CD4-positive, alpha-beta memory T cell (primary cell): ENCODE measurements around the gene CEP44. TPM values are rescaled to one million over a fixed set of nuclear protein-coding genes. Genes with fewer than 3 reads are reported as not detected.

ENCODE experiments used
- CTCF ChIA-PET: fragments of 350-600 bp; sonication (Branson Sonifier 250); formaldehyde crosslinking; loops from one replicate; lab custom pipeline; 2021; ENCODE audit warnings: inconsistent platforms; ENCODE audit not compliant: partially characterized antibody; lab: Charles Lee
- POLR2A ChIA-PET: fragments of 350-600 bp; sonication (Branson Sonifier 250); formaldehyde crosslinking; loops from one replicate; lab custom pipeline; 2021; ENCODE audit not compliant: partially characterized antibody; lab: Charles Lee
- DNase-seq, 5 donors: peaks; one replicate each; pipeline versions ENCODE4 v3.0.0 to v3.0.0-alpha.2; 2020 to 2022; ENCODE audit warnings: mixed read lengths in 1 of 5
- H3K27ac ChIP-seq: one replicate; pipeline ENCODE4 v1.7.0; 2013; ENCODE audit warnings: low read depth, low read length
- H3K27me3 ChIP-seq: 2 replicates; pipeline ENCODE4 v1.7.0; 2013; ENCODE audit warnings: mild to moderate bottlenecking, low read length, moderate library complexity; ENCODE audit not compliant: insufficient read depth
- H3K36me3 ChIP-seq: 2 replicates; pipeline ENCODE4 v1.7.0; 2013; ENCODE audit warnings: mild to moderate bottlenecking, low read length, moderate library complexity; ENCODE audit not compliant: insufficient read depth
- H3K4me1 ChIP-seq: 2 replicates; pipeline ENCODE4 v1.7.0; 2013; ENCODE audit warnings: mild to moderate bottlenecking, low read length, moderate library complexity; ENCODE audit not compliant: insufficient read depth
- H3K4me3 ChIP-seq, 2 donors: one replicate each; pipeline ENCODE4 v1.7.0; 2013; ENCODE audit warnings: low read length in 2 of 2, mild to moderate bottlenecking in 1 of 2
- H3K9me3 ChIP-seq, 2 donors: one replicate each; pipeline ENCODE4 v1.7.0; 2013; ENCODE audit warnings: low read length in 2 of 2, control low read depth in 1 of 2; ENCODE audit not compliant: control insufficient read depth in 1 of 2
- H3K27ac Mint-ChIP-seq, 7 donors: one replicate each; pipeline ENCODE4 v1.8.0; 2020 to 2021; ENCODE audit warnings: mixed read lengths in 7 of 7, mild to moderate bottlenecking in 6 of 7, inconsistent platforms in 3 of 7, moderate library complexity in 3 of 7
- H3K27me3 Mint-ChIP-seq, 2 donors: one replicate each; pipeline ENCODE4 v1.8.0; 2020 to 2021; ENCODE audit warnings: mixed read lengths in 2 of 2
- H3K36me3 Mint-ChIP-seq, 2 donors: one replicate each; pipeline ENCODE4 v1.8.0; 2020 to 2021; ENCODE audit warnings: mixed read lengths in 2 of 2, inconsistent platforms in 1 of 2, mild to moderate bottlenecking in 1 of 2
- H3K4me1 Mint-ChIP-seq, 4 donors: one replicate each; pipeline ENCODE4 v1.8.0; 2020 to 2021; ENCODE audit warnings: mixed read lengths in 4 of 4, mild to moderate bottlenecking in 1 of 4
- H3K4me3 Mint-ChIP-seq, 8 donors: one replicate each; pipeline ENCODE4 v1.8.0; 2020 to 2021; ENCODE audit warnings: mixed read lengths in 8 of 8, mild to moderate bottlenecking in 7 of 8, moderate library complexity in 6 of 8, inconsistent platforms in 3 of 8
- H3K9me3 Mint-ChIP-seq, 8 donors: one replicate each; pipeline ENCODE4 v1.8.0; 2020 to 2021; ENCODE audit warnings: mixed read lengths in 8 of 8, mild to moderate bottlenecking in 5 of 8, inconsistent platforms in 3 of 8, moderate library complexity in 1 of 8
- intact Hi-C: fragments of 100-400 bp; cut with micrococcal nuclease; formaldehyde crosslinking; loops from one replicate; pipeline ENCODE4 v1.15.1; 2023
- polyA plus RNA-seq, 2 donors: library from polyadenylated mRNA; unstranded; fragments of 300-500 nt; fragmentation: Illumina TruSeq; gene quantifications; one replicate each; pipeline ENCODE4 v1.2.3, GENCODE V29; 2021
- total RNA-seq, 2 experiments: library from RNA; stranded (reverse); gene quantifications; one replicate each; pipeline ENCODE4 v1.2.3, GENCODE V29; 2021

Gene CEP44
- total and polyA plus RNA-seq, 4 experiments from 2014 or later, result 7.7 to 25.7 (median 16.5) TPM

GRCh38 chr4:174262624-174263444 lies 20.9 kb upstream of the CEP44 start:
- no peaks in the 10 kb centered on the region for H3K27me3 ChIP-seq
- Mint-ChIP-seq H3K4me1 (peaks cover 5 to 12% (median 9%) of the 10 kb centered on the region in 4 donors), H3K4me3 (no peak overlapping the region), H3K27me3 (no peaks in the 10 kb centered on the region), H3K27ac (peak overlapping the region in 2 of 7 donors; percentile 14 to 42), H3K9me3 (no peaks in the 10 kb centered on the region), H3K36me3 (peaks cover 18 to 22% of the 10 kb centered on the region in 2 donors)
- H3K27ac ChIP-seq, result no peak overlapping the region
- no peaks in the 10 kb centered on the region for H3K9me3 ChIP-seq
- no peak overlapping the region for H3K4me3 ChIP-seq
- H3K36me3 ChIP-seq, result no peaks in the 10 kb centered on the region
- no peaks in the 10 kb centered on the region for H3K4me1 ChIP-seq
- intact Hi-C loops, result no loop called here
- POLR2A ChIA-PET, result no interaction called here
- CTCF ChIA-PET, result no interaction called here
- DNase-seq, result no peak

- Histone ChIP-seq H3K4me3 (no peak overlapping the region), H3K9me3 (no peaks in the 10 kb centered on the region), H3K4me1 (no peaks in the 10 kb centered on the region), H3K36me3 (no peaks in the 10 kb centered on the region), H3K27ac (no peak overlapping the region), H3K27me3 (no peaks in the 10 kb centered on the region)
- H3K4me1 Mint-ChIP-seq, result peaks cover 5 to 12% (median 9%) of the 10 kb centered on the region in 4 donors
- ChIA-PET POLR2A (no interaction called here), CTCF (no interaction called here)
- peaks cover 18 to 22% of the 10 kb centered on the region in 2 donors for H3K36me3 Mint-ChIP-seq
- no peak overlapping the region for H3K4me3 Mint-ChIP-seq
- intact Hi-C loops, result no loop called here
- no peak overlapping the region for H3K27ac Mint-ChIP-seq
- no peaks in the 10 kb centered on the region for H3K9me3 Mint-ChIP-seq
- DNase-seq, result no peak
- no peaks in the 10 kb centered on the region for H3K27me3 Mint-ChIP-seq
Measured at GRCh38 chr4:174263445-174263736, 20.3 kb upstream of the CEP44 start.

- DNase-seq, result no peak
- Histone ChIP-seq H3K36me3 (no peaks in the 10 kb centered on the region), H3K9me3 (no peaks in the 10 kb centered on the region), H3K4me3 (no peak overlapping the region), H3K27me3 (no peaks in the 10 kb centered on the region), H3K4me1 (no peaks in the 10 kb centered on the region), H3K27ac (no peak overlapping the region)
- CTCF ChIA-PET, result no interaction called here
- Mint-ChIP-seq H3K4me1 (peaks cover 9 to 14% (median 11%) of the 10 kb centered on the region in 4 donors), H3K4me3 (no peak overlapping the region), H3K36me3 (peaks cover 13% of the 10 kb centered on the region in 2 donors), H3K9me3 (no peaks in the 10 kb centered on the region), H3K27ac (no peak overlapping the region), H3K27me3 (no peaks in the 10 kb centered on the region)
- intact Hi-C loops, result no loop called here
- POLR2A ChIA-PET, result no interaction called here
Measured at GRCh38 chr4:174265916-174266315, 17.8 kb upstream of the CEP44 start.

GRCh38 chr4:174266416-174266815 lies 17.3 kb upstream of the CEP44 start:
- POLR2A ChIA-PET, result no interaction called here
- Histone ChIP-seq H3K27me3 (no peaks in the 10 kb centered on the region), H3K27ac (no peak overlapping the region), H3K4me1 (no peaks in the 10 kb centered on the region), H3K9me3 (no peaks in the 10 kb centered on the region), H3K36me3 (no peaks in the 10 kb centered on the region), H3K4me3 (no peak overlapping the region)
- Mint-ChIP-seq H3K27me3 (no peaks in the 10 kb centered on the region), H3K9me3 (no peaks in the 10 kb centered on the region), H3K4me3 (no peak overlapping the region), H3K27ac (no peak overlapping the region), H3K4me1 (peaks cover 14 to 19% (median 14%) of the 10 kb centered on the region in 4 donors), H3K36me3 (peaks cover 18% of the 10 kb centered on the region in 2 donors)
- no peak for DNase-seq
- intact Hi-C loops, result no loop called here
- CTCF ChIA-PET, result interaction anchor here (0.7 kb wide), 1 partner anchor 56 kb away, joined by 3 read pairs; no protein-coding TSS in a partner anchor

GRCh38 chr4:174273930-174274329 lies 9.8 kb upstream of the CEP44 start:
- Mint-ChIP-seq H3K4me3 (no peak overlapping the region), H3K9me3 (no peaks in the 10 kb centered on the region), H3K27me3 (no peaks in the 10 kb centered on the region), H3K36me3 (peaks cover 14 to 15% of the 10 kb centered on the region in 2 donors), H3K4me1 (peaks cover 17 to 46% (median 32%) of the 10 kb centered on the region in 4 donors), H3K27ac (peak overlapping the region in 1 of 7 donors; percentile 50)
- Histone ChIP-seq H3K4me1 (peaks cover 17% of the 10 kb centered on the region), H3K27me3 (no peaks in the 10 kb centered on the region), H3K27ac (no peak overlapping the region), H3K9me3 (no peaks in the 10 kb centered on the region), H3K36me3 (no peaks in the 10 kb centered on the region), H3K4me3 (no peak overlapping the region)
- intact Hi-C loops, result loop anchor here (1.0 kb wide), 1 partner anchor 9 kb away; the partner anchor contains the start of genes CEP44 and FBXO8
- DNase-seq, result no peak
- ChIA-PET POLR2A (no interaction called here), CTCF (no interaction called here)

- Histone ChIP-seq H3K9me3 (no peaks in the 10 kb centered on the region), H3K36me3 (no peaks in the 10 kb centered on the region), H3K27ac (no peak overlapping the region), H3K27me3 (no peaks in the 10 kb centered on the region), H3K4me3 (no peak overlapping the region), H3K4me1 (peaks cover 19% of the 10 kb centered on the region)
- Mint-ChIP-seq H3K27ac (no peak overlapping the region), H3K4me3 (peak overlapping the region in 1 of 8 donors; percentile 15), H3K4me1 (peaks cover 21 to 51% (median 36%) of the 10 kb centered on the region in 4 donors), H3K27me3 (no peaks in the 10 kb centered on the region), H3K36me3 (peaks cover 18 to 20% of the 10 kb centered on the region in 2 donors), H3K9me3 (no peaks in the 10 kb centered on the region)
- intact Hi-C loops, result loop anchor here (1.0 kb wide), 1 partner anchor 9 kb away; the partner anchor contains the start of genes CEP44 and FBXO8
- POLR2A ChIA-PET, result no interaction called here
- DNase-seq, result no peak
- CTCF ChIA-PET, result no interaction called here
Measured at GRCh38 chr4:174274436-174274835, 9.3 kb upstream of the CEP44 start.

GRCh38 chr4:174275101-174275500 lies 8.6 kb upstream of the CEP44 start:
- Mint-ChIP-seq H3K27ac (peak overlapping the region in 1 of 7 donors; percentile 73), H3K36me3 (peaks cover 22 to 26% of the 10 kb centered on the region in 2 donors), H3K4me1 (peaks cover 27 to 57% (median 43%) of the 10 kb centered on the region in 4 donors), H3K4me3 (no peak overlapping the region), H3K27me3 (no peaks in the 10 kb centered on the region), H3K9me3 (no peaks in the 10 kb centered on the region)
- CTCF ChIA-PET, result no interaction called here
- Histone ChIP-seq H3K27ac (no peak overlapping the region), H3K36me3 (no peaks in the 10 kb centered on the region), H3K4me3 (no peak overlapping the region), H3K4me1 (peaks cover 24% of the 10 kb centered on the region), H3K9me3 (no peaks in the 10 kb centered on the region), H3K27me3 (no peaks in the 10 kb centered on the region)
- no peak for DNase-seq
- POLR2A ChIA-PET, result no interaction called here
- intact Hi-C loops, result no loop called here
